DMS153 treated with DMSO at 0.1 percent for 48 hours (cell line): Measurements from ENCODE around the gene FBXL15.
A peak's percentile ranks its signal among the peaks of the same experiment; 100 is the strongest.
"Not testable (repeated sequence)": the region's sequence is repeated elsewhere in the genome, so short reads cannot be mapped to it uniquely, and the experiment has no call there.

Source experiments
- DNase-seq: peaks from one replicate; lab custom pipeline; 2025; ENCODE audit not compliant: unreplicated experiment; lab: John Stamatoyannopoulos, UW

The FBXL15 gene

GRCh38 chr10:102452672-102453340 is 32.2 kb downstream of the FBXL15 start:
- DNase-seq, result no peak

- DNase-seq, result no peak
These were observed 32.9 kb downstream of the FBXL15 start for GRCh38 chr10:102453502-102453901.

- not testable (repeated sequence) for DNase-seq
These were observed 34.2 kb downstream of the FBXL15 start for GRCh38 chr10:102454662-102455487.

GRCh38 chr10:102455893-102456471 is 35.3 kb downstream of the FBXL15 start:
- no peak for DNase-seq

- DNase-seq, result no peak
These were observed 37.0 kb downstream of the FBXL15 start for GRCh38 chr10:102457591-102458150.

- DNase-seq, result no peak
These were observed 38.0 kb downstream of the FBXL15 start for GRCh38 chr10:102458656-102459055.

- DNase-seq, result no peak
These were observed 40.2 kb downstream of the FBXL15 start for GRCh38 chr10:102460836-102461186.

- DNase-seq, result peak; percentile 96
These were observed 40.8 kb downstream of the FBXL15 start for GRCh38 chr10:102461187-102462054.

- DNase-seq, result no peak
These were observed 41.9 kb downstream of the FBXL15 start for GRCh38 chr10:102462512-102463054.

GRCh38 chr10:102463983-102464382 is 43.3 kb downstream of the FBXL15 start:
- DNase-seq, result no peak

GRCh38 chr10:102465466-102465865 is 44.8 kb downstream of the FBXL15 start:
- DNase-seq, result no peak

- DNase-seq, result no peak
These were observed 46.7 kb downstream of the FBXL15 start for GRCh38 chr10:102467318-102467717.

GRCh38 chr10:102467971-102468438 is 47.4 kb downstream of the FBXL15 start:
- DNase-seq, result no peak

GRCh38 chr10:102468683-102469082 is 48.0 kb downstream of the FBXL15 start:
- DNase-seq, result no peak

- no peak for DNase-seq
These were observed 50.2 kb downstream of the FBXL15 start for GRCh38 chr10:102470579-102471546.
